ENCODE results near the gene DTNBP1. TPM values are rescaled to one million over a fixed set of nuclear protein-coding genes. Genes with fewer than 3 reads are reported as not detected.

The DTNBP1 gene
- total RNA-seq, 1 donor from 2014 or later, result 18.2 TPM

Small RNAs within 50 kb of the gene (small RNA-seq; reads per million reads assigned to genes)
- gene RF00001, result not detected

Measured in vagina (tissue), 1 donor.